IPS DF 4.7 (cell line): Measurements from ENCODE around the gene DHX16.

Experiments used
- DNase-seq: peaks from one replicate; pipeline ENCODE4 v3.0.0-alpha.2; 2013; ENCODE audit warnings: low spot score; ENCODE audit errors: extremely low read depth

DHX16 gene

GRCh38 chr6:30640481-30640880 is 32.3 kb downstream of the DHX16 start:
- no peak for DNase-seq

DNA sequence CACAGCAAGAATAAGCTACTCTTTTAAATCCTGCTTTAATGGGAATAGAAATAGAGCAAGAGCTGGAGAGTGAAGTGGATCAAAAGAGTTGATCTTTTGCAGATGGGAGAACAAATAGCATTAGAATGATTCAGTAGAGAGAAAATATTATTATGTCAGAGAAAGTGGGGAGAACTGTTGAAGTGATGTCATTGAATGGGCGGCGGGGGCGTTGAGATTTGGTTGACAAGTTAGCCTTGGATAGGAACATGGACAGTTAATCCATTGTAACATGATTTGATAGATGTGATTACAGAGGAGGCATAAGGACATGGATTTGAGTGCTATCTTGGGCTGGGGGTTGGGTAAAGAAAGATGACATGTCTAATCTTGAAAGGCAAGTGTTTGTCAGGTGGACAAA is 37.0 kb downstream of the DHX16 start:
- no peak for DNase-seq

DNA sequence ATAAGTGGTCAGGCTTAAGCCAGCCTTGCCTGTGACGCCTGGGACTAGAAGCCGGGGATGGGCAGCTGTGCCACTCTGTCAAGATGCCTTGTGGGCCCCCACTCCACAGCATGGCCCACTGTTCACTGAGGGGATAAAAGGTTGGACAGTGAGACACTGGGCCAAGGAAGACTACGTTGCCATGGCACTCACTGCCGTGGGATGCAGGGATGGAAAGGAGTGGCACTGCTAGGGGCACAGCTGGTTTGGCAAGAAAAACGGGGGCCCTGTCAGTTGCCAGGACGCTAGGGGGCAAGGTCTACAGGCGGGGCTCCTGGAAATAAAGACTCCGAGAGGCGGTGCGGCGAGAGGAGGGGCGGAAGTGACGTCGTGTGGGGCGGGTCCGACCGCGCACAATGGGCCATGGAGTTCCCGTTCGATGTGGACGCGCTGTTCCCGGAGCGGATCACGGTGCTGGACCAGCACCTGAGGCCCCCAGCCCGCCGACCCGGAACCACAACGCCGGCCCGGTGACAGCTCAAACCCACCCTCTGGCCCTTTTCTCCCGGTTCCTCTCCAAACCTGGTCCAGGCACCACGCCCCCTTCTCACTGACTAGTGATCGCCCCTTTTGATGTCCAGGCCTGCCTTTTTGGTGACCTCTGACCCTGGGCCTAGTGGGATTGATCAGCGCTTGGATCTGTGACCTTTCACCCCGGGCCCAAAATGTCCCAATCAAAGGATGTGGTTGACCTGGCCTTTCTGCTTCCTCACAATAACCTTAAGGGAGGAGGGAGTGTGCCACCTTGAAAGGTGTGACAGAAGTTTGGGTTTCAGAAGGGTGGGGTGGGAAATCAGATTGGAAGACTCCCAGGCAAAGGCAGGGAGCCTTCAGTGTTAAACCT is 46.1 kb downstream of the DHX16 start, which contains the start of gene ATAT1:
TSS of gene ATAT1 (plus strand) at position 391 of the 883 bp plus-strand sequence.
- no peak for DNase-seq

- no peak for DNase-seq
Observed at GRCh38 chr6:30625511-30625910, 47.3 kb downstream of the DHX16 start.

DNA sequence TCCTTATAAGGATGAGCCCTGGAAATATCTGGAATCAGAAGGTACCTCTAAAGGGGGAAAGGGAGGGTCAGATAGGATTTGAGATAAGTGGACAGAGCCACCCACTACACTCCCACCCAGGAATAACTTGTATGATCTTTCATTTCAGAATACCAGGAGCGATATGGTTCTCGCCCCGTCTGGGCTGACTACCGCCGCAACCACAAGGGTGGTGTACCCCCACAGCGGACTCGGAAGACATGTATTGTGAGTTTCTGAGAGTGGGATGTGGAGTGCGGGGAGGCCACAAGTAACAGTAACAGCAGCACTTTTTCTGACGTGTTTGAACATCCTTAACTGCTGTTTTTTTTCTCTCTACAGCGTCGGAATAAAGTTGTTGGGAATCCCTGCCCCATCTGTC is 53.2 kb downstream of the DHX16 start:
- no peak for DNase-seq

- DNase-seq, result no peak
Observed at GRCh38 chr6:30618270-30618797, 54.5 kb downstream of the DHX16 start.

DNA sequence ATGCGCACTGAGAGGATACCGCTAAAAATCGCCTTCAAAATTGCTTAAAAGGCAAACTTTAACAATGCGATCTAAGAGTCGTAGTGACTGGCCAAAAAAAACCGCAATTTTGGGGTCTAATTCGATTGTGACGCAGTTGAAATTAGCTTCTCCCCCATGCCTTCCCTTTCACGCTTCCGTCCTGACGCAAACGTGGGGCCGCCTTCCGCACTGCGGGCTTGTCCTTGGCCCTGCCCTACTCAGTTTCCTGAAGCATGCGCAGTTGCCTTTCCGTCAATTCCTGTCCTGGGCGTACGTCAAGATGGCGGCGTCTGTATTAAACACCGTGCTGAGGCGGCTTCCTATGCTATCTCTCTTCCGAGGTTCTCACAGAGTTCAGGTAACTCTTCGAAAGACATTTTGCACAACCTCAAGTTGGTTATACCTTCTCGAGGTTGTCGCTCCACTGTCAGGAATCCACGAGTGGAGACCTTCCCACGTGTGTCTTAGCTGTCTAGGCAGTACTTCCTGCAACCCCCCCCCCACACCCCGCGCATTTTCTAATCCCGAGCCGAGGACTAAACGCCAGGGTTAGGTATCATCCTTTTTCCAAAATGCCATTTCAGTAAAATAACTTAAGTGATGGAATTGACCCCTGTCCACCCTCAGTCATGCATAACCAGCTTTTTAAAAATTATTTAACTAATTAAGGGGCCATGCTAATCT is 55.1 kb downstream of the DHX16 start, which contains the start of gene MRPS18B:
TSS of gene MRPS18B (plus strand) at position 276 of the 705 bp plus-strand sequence. CDS start at position 302, 26 bp downstream.
- DNase-seq, result peak; percentile 88

DNA sequence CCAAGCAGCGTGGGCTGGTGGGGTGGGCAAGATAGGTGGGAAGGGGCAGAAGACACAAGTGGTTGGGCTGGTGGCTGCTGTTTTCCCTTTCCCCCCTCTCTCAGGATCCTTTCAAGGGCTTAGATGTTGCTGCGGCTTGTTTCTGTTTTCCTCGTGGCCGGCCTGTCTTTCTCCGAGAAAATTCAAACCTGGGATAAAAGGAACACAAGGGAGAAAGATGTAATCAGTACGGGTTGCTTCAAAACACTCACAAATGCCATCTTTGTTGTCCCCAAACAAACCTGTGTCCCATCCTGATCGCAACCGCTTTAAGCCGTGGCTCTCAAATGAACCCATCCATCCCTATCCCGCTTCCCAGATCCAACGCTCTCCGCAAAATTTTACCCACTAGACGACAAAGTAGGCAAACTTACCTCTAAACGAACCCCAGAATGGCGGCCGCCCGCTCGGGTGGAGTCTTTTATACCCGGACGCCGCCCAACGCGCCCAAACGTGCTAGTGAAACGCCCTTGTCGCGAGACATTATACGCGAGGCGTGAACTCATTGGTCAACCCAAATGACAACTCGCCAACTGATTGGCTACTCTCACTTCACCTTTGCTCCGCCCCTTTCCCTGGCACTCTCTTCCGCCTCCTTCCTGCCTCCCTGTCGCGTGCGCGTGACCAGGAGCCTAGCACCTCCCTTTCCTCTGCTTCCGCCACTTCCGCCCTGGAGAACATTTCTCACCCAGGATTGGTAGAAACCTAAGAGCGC is 55.8 kb downstream of the DHX16 start, which contains the start of gene PPP1R10:
TSS of gene PPP1R10 (minus strand) at position 433 of the 754 bp plus-strand sequence. CDS start 7,299 bp downstream, outside the sequence.
- peak; percentile 100 for DNase-seq

- no peak for DNase-seq
Observed at GRCh38 chr6:30615958-30616810, 56.6 kb downstream of the DHX16 start.

- peak; percentile 78 for DNase-seq
Observed at GRCh38 chr6:30615219-30615957, 57.4 kb downstream of the DHX16 start.

- peak; percentile 88 for DNase-seq
Observed at GRCh38 chr6:30614843-30615218, 58.0 kb downstream of the DHX16 start.

- DNase-seq, result no peak
Observed at GRCh38 chr6:30614044-30614842, 58.6 kb downstream of the DHX16 start.

DNA sequence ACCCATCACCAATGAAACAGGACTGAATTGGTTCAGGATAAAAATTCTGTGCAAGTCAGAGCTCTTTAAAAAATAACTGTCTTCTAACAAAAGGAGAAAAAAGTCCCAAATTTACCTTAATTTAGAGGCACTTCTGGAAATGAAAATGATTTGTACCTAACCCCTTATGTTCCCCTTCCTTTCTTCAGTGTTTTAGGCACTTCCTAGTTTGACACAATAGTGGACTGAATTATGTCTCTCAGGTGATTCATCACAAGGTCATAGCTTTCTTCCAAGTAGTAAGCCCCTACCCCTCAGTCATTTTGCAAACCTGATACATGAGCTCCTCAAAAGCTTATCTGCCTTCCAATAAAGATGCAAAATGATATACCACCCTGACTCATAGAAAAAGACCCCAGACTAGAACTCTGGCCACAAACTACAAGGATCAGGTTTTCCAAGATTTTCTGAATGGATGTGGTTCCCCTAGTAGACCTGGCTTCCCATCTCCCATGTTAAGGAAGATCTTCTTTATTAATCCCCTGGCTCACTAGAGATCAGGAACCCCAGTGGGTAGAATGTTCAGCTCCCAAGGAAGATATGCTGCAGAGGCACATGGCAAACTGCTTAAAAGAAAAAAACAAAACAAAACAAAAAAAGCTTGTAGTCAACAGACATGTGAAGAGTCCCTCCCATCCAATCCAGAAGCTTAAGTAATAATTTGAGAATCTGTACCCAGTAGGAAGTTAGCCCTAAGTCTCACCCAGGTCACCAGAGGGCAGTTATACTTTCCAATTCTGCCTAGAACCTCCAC is 59.4 kb downstream of the DHX16 start:
- DNase-seq, result no peak

- DNase-seq, result no peak
Observed at GRCh38 chr6:30612687-30613248, 60.0 kb downstream of the DHX16 start.

DNA sequence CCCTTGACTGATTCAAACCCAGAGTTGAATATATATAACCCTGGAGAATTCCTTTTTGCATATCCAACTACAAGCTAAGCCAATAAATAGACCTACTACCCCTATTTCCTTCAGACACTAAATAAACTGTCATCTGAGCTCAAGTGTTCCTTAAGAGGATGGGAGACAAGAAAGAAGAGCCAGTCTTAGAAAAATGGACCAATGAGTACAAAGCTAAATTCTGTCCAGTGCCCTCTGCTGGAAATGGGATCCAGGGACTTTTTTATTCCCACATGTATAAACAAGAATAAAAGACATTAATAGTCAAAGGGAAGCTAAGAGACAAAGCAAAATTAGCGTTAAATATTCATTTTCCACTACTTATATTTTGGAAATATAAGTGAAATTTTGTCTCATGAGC is 60.6 kb downstream of the DHX16 start:
- DNase-seq, result no peak

DNA sequence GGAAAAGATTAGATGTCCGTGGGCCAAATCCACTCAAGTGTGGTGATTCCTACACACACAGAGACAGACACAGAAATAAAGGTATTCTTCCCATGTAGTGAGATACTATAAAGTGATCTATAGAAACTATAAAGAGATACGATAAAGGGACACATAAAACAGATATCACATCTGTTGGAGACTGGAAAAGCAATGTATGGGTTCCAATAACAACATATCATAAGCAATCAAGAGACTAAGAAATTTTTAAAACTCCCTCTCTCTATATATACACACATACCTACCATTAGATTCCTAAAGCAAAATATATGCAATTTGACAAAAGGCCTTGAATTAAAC is 61.0 kb downstream of the DHX16 start:
- no peak for DNase-seq

GRCh38 chr6:30611150-30611855 is 61.5 kb downstream of the DHX16 start:
- DNase-seq, result no peak
